ENCODE data around the gene SLC6A19. TPM values are rescaled to one million over a fixed set of nuclear protein-coding genes. Genes with fewer than 3 reads are reported as not detected.

SLC6A19 gene
- total and polyA plus RNA-seq, 11 donors: not detected

DNA sequence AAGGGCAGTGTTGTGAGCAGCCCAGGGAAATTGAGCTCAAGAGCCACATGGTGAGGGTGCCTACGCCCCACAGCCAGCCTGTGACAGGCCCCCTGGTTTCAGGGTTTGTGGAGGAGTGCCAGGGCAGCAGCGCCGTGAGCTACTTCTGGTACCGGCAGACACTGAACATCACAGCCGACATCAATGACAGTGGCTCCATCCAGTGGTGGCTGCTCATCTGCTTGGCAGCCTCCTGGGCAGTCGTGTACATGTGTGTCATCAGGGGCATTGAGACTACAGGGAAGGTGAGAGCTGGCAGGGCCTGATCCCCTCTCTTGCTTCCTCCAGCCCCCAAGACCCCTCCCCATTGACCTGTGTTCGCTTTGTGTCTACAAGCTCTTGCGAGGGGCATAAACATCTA is 34.0 kb downstream of the SLC6A19 start:
- H3K4me1 ChIP-seq: no peaks in the 10 kb centered on the region
- ATAC-seq (no peak), DNase-seq (no peak)
- H3K27me3 ChIP-seq: peaks cover 0 to 6% (median 0%) of the 10 kb centered on the region in 9 donors
- H3K9me3 ChIP-seq: peaks cover 0 to 24% (median 14%) of the 10 kb centered on the region in 12 donors
- H3K36me3 ChIP-seq: no peaks in the 10 kb centered on the region
- WGBS, 4 donors: 63 to 75% (median 69%) methylated on average over 8 of the region's 8 CpGs
- no peak overlapping the region for H3K27ac ChIP-seq
- no peak overlapping the region for H3K4me3 ChIP-seq
- intact Hi-C loops (cut with DNase I): no loop called here
- TF ChIP-seq POLR2A (IDR thresholded peaks at IDR 0.05): no peak
- TF ChIP-seq, protein P1, sequence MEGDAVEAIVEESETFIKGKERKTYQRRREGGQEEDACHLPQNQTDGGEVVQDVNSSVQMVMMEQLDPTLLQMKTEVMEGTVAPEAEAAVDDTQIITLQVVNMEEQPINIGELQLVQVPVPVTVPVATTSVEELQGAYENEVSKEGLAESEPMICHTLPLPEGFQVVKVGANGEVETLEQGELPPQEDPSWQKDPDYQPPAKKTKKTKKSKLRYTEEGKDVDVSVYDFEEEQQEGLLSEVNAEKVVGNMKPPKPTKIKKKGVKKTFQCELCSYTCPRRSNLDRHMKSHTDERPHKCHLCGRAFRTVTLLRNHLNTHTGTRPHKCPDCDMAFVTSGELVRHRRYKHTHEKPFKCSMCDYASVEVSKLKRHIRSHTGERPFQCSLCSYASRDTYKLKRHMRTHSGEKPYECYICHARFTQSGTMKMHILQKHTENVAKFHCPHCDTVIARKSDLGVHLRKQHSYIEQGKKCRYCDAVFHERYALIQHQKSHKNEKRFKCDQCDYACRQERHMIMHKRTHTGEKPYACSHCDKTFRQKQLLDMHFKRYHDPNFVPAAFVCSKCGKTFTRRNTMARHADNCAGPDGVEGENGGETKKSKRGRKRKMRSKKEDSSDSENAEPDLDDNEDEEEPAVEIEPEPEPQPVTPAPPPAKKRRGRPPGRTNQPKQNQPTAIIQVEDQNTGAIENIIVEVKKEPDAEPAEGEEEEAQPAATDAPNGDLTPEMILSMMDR (IDR thresholded peaks at IDR 0.05): no peak

DNA sequence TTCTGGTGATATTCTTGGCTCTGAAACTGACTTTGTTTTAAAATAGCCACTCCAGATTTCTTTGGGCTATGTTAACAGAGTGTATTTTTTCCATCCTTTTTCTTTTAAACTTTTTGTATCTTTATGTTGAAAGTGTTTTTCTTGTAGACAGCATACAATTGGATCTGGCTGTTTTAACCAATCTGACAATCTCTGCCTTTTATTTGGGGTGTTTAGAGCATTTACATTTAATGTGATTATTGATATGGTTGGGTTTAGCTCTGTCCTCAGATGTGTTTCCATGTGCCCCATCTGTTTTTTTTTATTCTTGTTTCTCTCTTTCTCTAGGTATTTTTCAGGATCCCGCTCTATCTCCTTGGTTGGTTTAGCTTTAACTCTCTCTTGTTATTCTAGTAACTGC is 34.4 kb downstream of the SLC6A19 start:
- H3K27me3 ChIP-seq: peaks cover 0 to 2% (median 0%) of the 10 kb centered on the region in 9 donors
- H3K4me1 ChIP-seq: no peaks in the 10 kb centered on the region
- H3K36me3 ChIP-seq: no peaks in the 10 kb centered on the region
- WGBS, 4 donors: 94 to 100% (median 96%) methylated on average over 1 of the region's 1 CpG
- DNase-seq (no peak), ATAC-seq (no peak)
- TF ChIP-seq, protein P1 (IDR thresholded peaks at IDR 0.05): no peak
- TF ChIP-seq POLR2A (IDR thresholded peaks at IDR 0.05): no peak
- intact Hi-C loops (cut with DNase I): no loop called here
- H3K9me3 ChIP-seq: peaks cover 0 to 24% (median 14%) of the 10 kb centered on the region in 12 donors
- H3K27ac ChIP-seq: no peak overlapping the region
- no peak overlapping the region for H3K4me3 ChIP-seq

DNA sequence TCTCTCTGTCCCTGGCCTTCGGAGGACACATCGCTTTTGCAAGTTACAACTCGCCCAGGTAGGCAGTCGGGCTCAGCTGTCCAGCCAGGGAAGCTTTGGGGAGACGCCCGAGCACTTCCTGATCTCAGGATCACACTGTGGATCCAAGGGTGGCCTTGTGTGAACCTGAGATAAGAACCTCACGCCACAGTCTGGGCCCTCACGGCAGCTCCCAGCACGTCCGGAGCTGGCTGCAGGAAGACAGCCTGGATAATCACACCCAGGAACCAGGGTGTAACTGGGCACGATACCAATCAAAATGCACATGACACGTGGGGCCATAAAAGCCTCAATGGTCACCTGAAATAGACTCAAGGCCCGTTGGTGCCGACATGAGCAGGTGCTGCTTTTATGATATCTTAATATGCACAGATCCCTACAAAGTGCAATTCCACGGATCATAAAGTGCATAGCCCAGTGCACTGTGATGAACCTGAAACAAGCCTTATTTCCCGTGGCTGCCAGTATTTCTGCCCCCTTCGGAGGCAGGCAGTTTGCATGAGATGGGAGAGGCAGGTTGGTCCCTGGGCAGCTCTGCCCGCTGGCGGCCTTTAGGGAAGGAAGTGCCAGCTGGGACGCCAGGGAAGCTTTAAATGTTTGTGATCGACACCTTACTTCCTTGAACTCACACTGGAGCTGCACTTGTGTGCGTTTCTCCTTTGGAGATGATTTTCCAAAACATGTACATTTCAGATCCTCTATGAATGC is 38.3 kb downstream of the SLC6A19 start:
- Histone ChIP-seq H3K4me3 (no peak overlapping the region), H3K36me3 (no peaks in the 10 kb centered on the region), H3K9me3 (peaks cover 0 to 21% (median 14%) of the 10 kb centered on the region in 12 donors), H3K27me3 (peaks cover 4 to 19% (median 9%) of the 10 kb centered on the region in 9 donors), H3K4me1 (no peaks in the 10 kb centered on the region), H3K27ac (no peak overlapping the region)
- WGBS, 4 donors: 53 to 64% (median 55%) methylated on average over 13 to 22 of the region's 22 CpGs
- peak in 1 of 4 donors; percentile 31 for ATAC-seq
- no peak for DNase-seq
- intact Hi-C loops (cut with DNase I): no loop called here
- TF ChIP-seq POLR2A (IDR thresholded peaks at IDR 0.05): no peak
- TF ChIP-seq, protein P1 (IDR thresholded peaks at IDR 0.05): no peak

DNA sequence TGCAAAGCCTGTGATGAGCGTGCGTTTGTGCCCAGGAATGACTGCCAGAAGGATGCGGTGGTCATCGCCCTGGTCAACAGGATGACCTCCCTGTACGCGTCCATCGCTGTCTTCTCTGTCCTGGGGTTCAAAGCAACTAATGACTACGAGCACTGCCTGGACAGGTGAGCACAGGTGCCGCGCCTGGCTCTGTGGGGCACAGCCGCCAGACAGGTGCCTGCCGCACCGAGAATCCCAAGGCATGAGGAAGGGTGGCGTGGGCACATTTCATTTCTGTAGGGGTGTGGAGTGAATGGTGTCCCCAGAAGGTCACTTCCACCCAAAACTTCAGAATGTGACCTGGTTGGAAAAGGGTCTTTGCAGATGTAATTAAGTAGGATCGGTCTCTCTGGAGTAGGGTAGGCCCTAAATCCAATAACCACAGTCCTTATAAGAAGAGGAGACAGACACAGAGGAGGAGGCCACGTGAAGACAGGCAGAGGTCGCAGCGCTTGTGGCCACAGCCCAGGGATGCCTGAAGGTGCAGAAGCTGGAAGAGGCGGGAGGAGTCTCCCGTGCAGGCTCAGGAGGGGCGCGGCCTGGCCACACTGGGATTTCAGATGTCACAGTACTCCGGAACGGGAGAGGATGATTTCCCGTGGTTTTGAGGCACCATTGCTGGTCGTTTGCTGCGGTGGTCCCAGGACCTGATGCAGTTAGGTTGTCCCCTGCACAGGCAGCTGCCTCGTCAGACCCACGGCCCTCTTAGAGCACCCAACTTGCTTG is 39.3 kb downstream of the SLC6A19 start:
- no peak for DNase-seq
- no peak for ATAC-seq
- Histone ChIP-seq H3K36me3 (no peaks in the 10 kb centered on the region), H3K4me1 (peaks cover 0 to under 1% (median 0%) of the 10 kb centered on the region in 12 donors), H3K9me3 (peaks cover 0 to 11% (median 8%) of the 10 kb centered on the region in 12 donors), H3K27me3 (peaks cover 6 to 29% (median 17%) of the 10 kb centered on the region in 9 donors), H3K4me3 (no peak overlapping the region), H3K27ac (no peak overlapping the region)
- 80 to 85% (median 82%) methylated on average over 26 to 29 of the region's 29 CpGs for WGBS, 4 donors
- intact Hi-C loops (cut with DNase I): no loop called here
- TF ChIP-seq POLR2A (IDR thresholded peaks at IDR 0.05): no peak
- TF ChIP-seq, protein P1 (IDR thresholded peaks at IDR 0.05): no peak

Measured in heart left ventricle (tissue), 16 donors.